Stimulated activated naive B cell treated with anti-CD40 and anti-IgM and Interleukin-4, amounts not matched to agents 10 μg/mL and 1 μg/mL and 100 μg/mL, for 72 hours (primary cell): Measurements from ENCODE around the gene MGST2.
A peak's percentile ranks its signal among the peaks of the same experiment; 100 is the strongest.

Source experiments
- ATAC-seq, 2 donors: fragments of 150-1000 bp; cut with Tn5 transposase; replicated peaks; 2 replicates each; pipeline ENCODE4 v1.10.0; 2021; ENCODE audit warnings: moderate library complexity in 1 of 2
- DNase-seq: peaks from one replicate; pipeline ENCODE4 v3.0.0; 2021
- H3K27ac Mint-ChIP-seq: one replicate; pipeline ENCODE4 v1.8.0; 2022; ENCODE audit warnings: mild to moderate bottlenecking, mixed read lengths
- H3K27me3 Mint-ChIP-seq, 2 donors: one replicate each; pipeline ENCODE4 v1.8.0; 2022; ENCODE audit warnings: mixed read lengths in 2 of 2
- H3K36me3 Mint-ChIP-seq, 2 donors: one replicate each; pipeline ENCODE4 v1.8.0; 2022; ENCODE audit warnings: mixed read lengths in 2 of 2, mild to moderate bottlenecking in 1 of 2
- H3K4me1 Mint-ChIP-seq, 2 donors: one replicate each; pipeline ENCODE4 v1.8.0; 2022; ENCODE audit warnings: mixed read lengths in 2 of 2, mild to moderate bottlenecking in 1 of 2
- H3K4me3 Mint-ChIP-seq, 2 donors: one replicate each; pipeline ENCODE4 v1.8.0; 2022; ENCODE audit warnings: mild to moderate bottlenecking in 2 of 2, mixed read lengths in 2 of 2, moderate library complexity in 1 of 2
- H3K9me3 Mint-ChIP-seq, 2 donors: one replicate each; pipeline ENCODE4 v1.8.0; 2022; ENCODE audit warnings: mixed read lengths in 2 of 2, mild to moderate bottlenecking in 1 of 2

MGST2 gene

DNA sequence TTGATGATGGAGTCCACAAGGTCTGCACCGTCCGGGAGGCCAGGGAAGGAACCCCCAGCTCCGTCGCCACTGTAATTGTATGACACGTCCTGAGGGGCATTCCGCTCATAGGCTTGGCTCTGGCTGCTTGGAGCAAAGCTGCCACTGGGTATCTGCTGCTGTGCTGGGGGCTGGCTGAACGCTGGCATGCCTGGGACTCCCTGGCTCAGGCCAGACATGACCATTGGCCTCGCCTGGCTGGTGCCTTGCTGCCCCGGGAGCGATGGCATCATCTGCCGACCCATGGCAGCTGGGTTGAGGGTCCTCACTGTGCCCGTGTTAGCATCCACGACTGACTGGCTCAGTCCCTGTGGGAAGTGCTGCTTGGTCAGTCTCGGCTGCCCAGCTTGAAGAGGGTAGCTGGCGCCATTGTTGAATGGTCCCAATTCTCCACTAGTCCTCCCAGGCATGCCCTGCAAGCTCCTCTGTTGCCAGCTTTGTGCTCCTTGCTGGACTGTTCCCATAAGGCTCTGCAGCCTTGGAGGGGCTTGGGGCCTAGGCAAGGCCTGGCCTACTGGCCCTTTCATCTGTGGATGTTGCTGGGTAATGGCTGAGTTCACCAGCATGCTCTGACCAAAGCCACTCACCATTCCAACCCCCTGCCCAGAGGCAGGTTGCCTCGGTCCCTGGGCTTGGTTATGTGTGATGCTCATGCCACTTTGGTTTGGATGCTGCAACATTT lies 53.9 kb downstream of the MGST2 start:
- Mint-ChIP-seq H3K4me3 (no peak overlapping the region), H3K27ac (no peak overlapping the region), H3K4me1 (no peaks in the 10 kb centered on the region), H3K27me3 (no peaks in the 10 kb centered on the region), H3K9me3 (no peaks in the 10 kb centered on the region), H3K36me3 (no peaks in the 10 kb centered on the region)
- DNase-seq (no peak), ATAC-seq (no peak)

DNA sequence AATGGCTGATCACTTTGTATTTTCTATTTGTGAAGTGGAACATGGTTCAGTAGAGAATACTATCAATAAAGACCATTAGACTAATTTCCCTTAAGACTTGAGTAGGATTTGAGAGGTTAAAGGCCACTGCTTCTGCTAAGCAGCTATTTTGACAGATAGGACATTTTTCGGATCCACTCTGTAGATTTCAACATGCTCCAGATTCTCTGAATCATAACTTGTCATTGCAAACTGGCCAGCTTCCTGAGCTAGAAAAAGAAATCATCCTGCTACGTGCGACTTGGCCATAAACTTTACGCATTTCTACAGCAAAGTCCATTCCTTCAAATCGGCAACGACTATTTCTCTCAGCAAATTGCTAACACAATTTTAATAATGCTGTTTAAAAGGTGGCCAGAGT lies 55.2 kb downstream of the MGST2 start:
- DNase-seq (no peak), ATAC-seq (no peak)
- Mint-ChIP-seq H3K4me3 (no peak overlapping the region), H3K4me1 (no peaks in the 10 kb centered on the region), H3K9me3 (no peaks in the 10 kb centered on the region), H3K27me3 (no peaks in the 10 kb centered on the region), H3K27ac (no peak overlapping the region), H3K36me3 (peaks cover 0 to 2% of the 10 kb centered on the region in 2 donors)

DNA sequence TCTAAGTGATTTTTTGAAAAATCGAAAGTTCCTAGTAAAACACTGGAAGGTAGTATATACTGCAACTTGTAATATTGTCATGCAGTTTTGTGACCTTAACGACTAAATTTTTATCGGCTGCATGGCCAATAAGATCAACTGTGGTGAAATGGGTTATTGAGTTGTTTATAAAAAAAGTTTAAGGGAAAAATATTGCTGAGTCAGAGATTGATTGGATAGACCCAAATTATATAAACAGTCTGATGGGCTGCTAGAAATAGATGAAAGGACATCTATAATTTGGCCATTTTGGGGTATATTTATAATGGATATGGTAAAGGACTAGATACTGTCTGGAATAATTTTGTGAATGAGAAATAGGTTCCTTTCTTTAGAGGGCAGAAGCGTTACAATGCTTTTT lies 56.2 kb downstream of the MGST2 start:
- ATAC-seq (no peak), DNase-seq (no peak)
- Mint-ChIP-seq H3K36me3 (peaks cover 0 to 2% of the 10 kb centered on the region in 2 donors), H3K4me1 (no peaks in the 10 kb centered on the region), H3K27ac (no peak overlapping the region), H3K4me3 (no peak overlapping the region), H3K9me3 (no peaks in the 10 kb centered on the region), H3K27me3 (no peaks in the 10 kb centered on the region)

DNA sequence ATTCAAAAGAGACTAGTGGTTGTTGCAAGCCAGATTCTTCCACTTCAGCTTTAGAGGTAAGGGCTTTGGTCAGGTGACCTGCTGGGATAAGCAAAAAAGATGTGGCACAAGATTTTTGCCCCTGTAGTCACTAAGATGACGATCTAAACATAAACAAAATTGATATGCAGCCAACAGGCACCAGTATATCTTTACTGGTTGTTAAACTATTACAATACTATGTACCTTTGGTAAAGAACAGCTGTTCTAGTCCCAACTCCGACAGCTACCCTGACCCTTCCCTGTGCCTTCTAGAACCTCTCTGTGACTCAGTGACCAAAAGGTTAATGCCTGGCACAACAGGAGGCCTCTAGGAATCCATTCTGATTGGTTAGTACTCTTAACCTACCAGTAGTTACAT lies 59.6 kb downstream of the MGST2 start:
- H3K27ac Mint-ChIP-seq, result no peak overlapping the region
- DNase-seq (no peak), ATAC-seq (no peak)
- no peak overlapping the region for H3K4me3 Mint-ChIP-seq
- no peaks in the 10 kb centered on the region for H3K4me1 Mint-ChIP-seq
- peaks cover 0 to 5% of the 10 kb centered on the region in 2 donors for H3K36me3 Mint-ChIP-seq
- H3K9me3 Mint-ChIP-seq, result no peaks in the 10 kb centered on the region
- no peaks in the 10 kb centered on the region for H3K27me3 Mint-ChIP-seq

DNA sequence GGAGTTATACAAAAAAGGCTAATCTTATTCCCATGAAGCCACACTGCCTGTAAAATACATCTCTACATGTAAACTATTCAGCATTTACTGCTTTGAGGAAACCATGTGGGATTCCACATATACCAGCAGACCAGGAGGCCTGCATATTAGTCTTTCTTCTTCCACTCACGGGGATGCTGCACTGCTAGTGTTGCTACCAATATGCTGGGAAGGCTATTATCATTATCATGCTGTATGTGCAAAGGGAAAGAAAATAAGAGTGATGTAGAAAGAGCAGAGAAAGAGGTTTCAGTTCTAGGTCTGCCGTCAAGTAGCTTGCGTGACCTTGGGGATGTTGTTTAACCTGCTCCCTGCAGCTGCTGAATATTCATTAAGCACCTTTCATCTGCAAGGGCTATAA lies 61.0 kb downstream of the MGST2 start:
- Mint-ChIP-seq H3K27me3 (no peaks in the 10 kb centered on the region), H3K36me3 (peaks cover 0 to 5% of the 10 kb centered on the region in 2 donors), H3K27ac (no peak overlapping the region), H3K9me3 (no peaks in the 10 kb centered on the region), H3K4me1 (no peaks in the 10 kb centered on the region), H3K4me3 (no peak overlapping the region)
- no peak for ATAC-seq
- DNase-seq, result no peak

- no peak overlapping the region for H3K4me3 Mint-ChIP-seq
- peaks cover 0 to 5% of the 10 kb centered on the region in 2 donors for H3K36me3 Mint-ChIP-seq
- no peak for DNase-seq
- ATAC-seq, result no peak
- no peaks in the 10 kb centered on the region for H3K9me3 Mint-ChIP-seq
- H3K4me1 Mint-ChIP-seq, result no peaks in the 10 kb centered on the region
- peaks cover 3 to 4% of the 10 kb centered on the region in 2 donors for H3K27me3 Mint-ChIP-seq
- H3K27ac Mint-ChIP-seq, result no peak overlapping the region
Observed at GRCh38 chr4:139728146-139728545, 62.5 kb downstream of the MGST2 start.

- Mint-ChIP-seq H3K27ac (no peak overlapping the region), H3K4me1 (no peaks in the 10 kb centered on the region), H3K27me3 (peaks cover 5 to 6% of the 10 kb centered on the region in 2 donors), H3K4me3 (no peak overlapping the region), H3K36me3 (peaks cover 0 to 5% of the 10 kb centered on the region in 2 donors), H3K9me3 (no peaks in the 10 kb centered on the region)
- DNase-seq, result no peak
- no peak for ATAC-seq
Observed at GRCh38 chr4:139728840-139729239, 63.2 kb downstream of the MGST2 start.

- Mint-ChIP-seq H3K4me1 (peaks cover 16 to 39% of the 10 kb centered on the region in 2 donors), H3K27ac (no peak overlapping the region), H3K36me3 (peaks cover 0 to 3% of the 10 kb centered on the region in 2 donors), H3K9me3 (no peaks in the 10 kb centered on the region), H3K4me3 (no peak overlapping the region), H3K27me3 (peaks cover 10 to 16% of the 10 kb centered on the region in 2 donors)
- ATAC-seq (no peak), DNase-seq (no peak)
Observed at GRCh38 chr4:139732991-139733570, 67.5 kb downstream of the MGST2 start.

DNA sequence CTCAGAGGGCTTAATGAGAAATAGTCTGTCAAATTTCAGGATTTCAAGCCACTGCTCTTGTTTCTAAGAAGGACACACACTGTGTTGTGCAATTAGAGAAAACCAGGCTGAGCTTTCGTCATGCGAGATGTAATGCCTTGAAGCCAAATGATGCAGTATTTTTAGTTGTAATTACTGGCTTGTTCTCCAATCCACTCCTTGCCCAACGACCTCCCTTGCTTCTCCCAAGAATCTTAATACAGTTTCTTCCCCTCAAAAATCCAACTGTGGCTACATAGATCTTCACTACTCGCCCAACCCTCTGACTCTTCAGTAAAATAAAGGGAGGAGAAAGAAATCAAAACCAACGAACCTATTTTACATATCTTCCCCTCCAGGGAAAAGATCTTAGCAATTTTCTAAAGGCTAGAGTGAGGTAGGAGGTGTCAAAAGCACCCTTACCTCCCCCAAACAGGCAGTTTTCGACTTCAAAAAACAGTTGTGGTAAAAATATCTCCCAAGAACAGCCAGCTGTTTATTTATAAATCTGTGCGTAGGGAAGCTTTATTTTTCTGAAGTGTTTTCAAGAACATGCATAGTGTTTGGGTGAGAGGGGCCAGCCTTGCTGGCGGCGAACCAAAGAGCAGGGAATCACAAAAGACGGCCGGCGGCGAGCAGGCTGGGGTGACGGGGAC lies 68.7 kb downstream of the MGST2 start:
- ATAC-seq (peak; percentile 10 to 13), DNase-seq (no peak)
- no peaks in the 10 kb centered on the region for H3K9me3 Mint-ChIP-seq
- peak overlapping the region; percentile 78 to 84 for H3K4me3 Mint-ChIP-seq
- peaks cover 10 to 16% of the 10 kb centered on the region in 2 donors for H3K27me3 Mint-ChIP-seq
- peak overlapping the region; percentile 89 for H3K27ac Mint-ChIP-seq
- no peaks in the 10 kb centered on the region for H3K36me3 Mint-ChIP-seq
- peaks cover 16 to 39% of the 10 kb centered on the region in 2 donors for H3K4me1 Mint-ChIP-seq

- peak; percentile 80 to 83 for ATAC-seq
- Mint-ChIP-seq H3K27me3 (peaks cover 10 to 16% of the 10 kb centered on the region in 2 donors), H3K4me3 (peak overlapping the region; percentile 78 to 84), H3K4me1 (peaks cover 16 to 39% of the 10 kb centered on the region in 2 donors), H3K36me3 (no peaks in the 10 kb centered on the region), H3K9me3 (no peaks in the 10 kb centered on the region), H3K27ac (peak overlapping the region; percentile 89)
- peak; percentile 75 for DNase-seq
Observed at GRCh38 chr4:139734875-139735380, 69.3 kb downstream of the MGST2 start.

GRCh38 chr4:139735381-139736273 lies 70.0 kb downstream of the MGST2 start:
- DNase-seq (peak; percentile 13), ATAC-seq (peak; percentile 21 to 22)

DNA sequence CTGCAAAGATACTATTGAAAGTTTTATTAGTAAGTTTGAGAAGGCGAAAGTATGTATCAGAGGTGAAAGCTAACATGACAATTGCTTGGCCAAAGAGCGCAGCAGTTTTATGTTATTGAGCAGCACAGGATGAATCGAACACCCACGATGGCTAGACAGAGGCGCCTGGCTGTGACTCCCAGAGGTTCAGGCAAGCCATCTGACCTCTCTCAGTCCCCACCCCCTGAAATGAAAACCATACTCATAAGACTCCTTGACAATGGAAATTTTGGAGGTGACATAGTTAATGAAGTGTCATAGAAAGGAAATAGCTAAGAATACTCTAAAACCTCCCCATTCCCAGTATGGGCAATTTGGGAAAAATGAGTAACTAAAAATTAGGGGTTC lies 70.6 kb downstream of the MGST2 start:
- H3K9me3 Mint-ChIP-seq, result no peaks in the 10 kb centered on the region
- H3K4me3 Mint-ChIP-seq, result peak overlapping the region; percentile 78 to 84
- peak overlapping the region; percentile 59 for H3K27ac Mint-ChIP-seq
- no peak for ATAC-seq
- H3K4me1 Mint-ChIP-seq, result peaks cover 16 to 39% of the 10 kb centered on the region in 2 donors
- no peak for DNase-seq
- H3K36me3 Mint-ChIP-seq, result no peaks in the 10 kb centered on the region
- H3K27me3 Mint-ChIP-seq, result peaks cover 10 to 16% of the 10 kb centered on the region in 2 donors

More at GRCh38 chr4:139735381-139736273, 70.0 kb downstream of the MGST2 start:
- peak overlapping the region; percentile 78 to 84 for H3K4me3 Mint-ChIP-seq
- no peaks in the 10 kb centered on the region for H3K9me3 Mint-ChIP-seq
- H3K27me3 Mint-ChIP-seq, result peaks cover 10 to 16% of the 10 kb centered on the region in 2 donors
- peak overlapping the region; percentile 89 for H3K27ac Mint-ChIP-seq
- peaks cover 16 to 39% of the 10 kb centered on the region in 2 donors for H3K4me1 Mint-ChIP-seq
- no peaks in the 10 kb centered on the region for H3K36me3 Mint-ChIP-seq

DNA sequence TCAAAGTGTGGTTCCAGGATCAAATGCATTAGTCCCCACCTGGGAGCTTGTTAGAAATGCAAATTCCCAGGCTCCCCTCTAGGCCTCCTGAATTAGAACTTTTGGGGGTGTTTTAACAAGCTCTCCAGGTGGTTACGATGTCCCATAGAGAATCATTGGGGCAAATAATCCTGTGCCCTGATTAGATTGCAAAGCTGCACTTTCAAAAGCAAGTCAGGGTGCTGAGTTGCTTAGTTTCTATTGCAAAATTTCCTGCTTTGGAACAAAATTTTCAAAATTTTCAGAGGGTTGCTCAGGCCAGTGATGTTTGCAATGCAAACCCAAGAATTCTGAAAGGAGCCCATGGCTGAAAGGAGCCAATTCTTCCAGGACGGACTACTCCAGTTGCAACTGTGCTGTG lies 71.0 kb downstream of the MGST2 start:
- DNase-seq (no peak), ATAC-seq (no peak)
- peaks cover 10 to 16% of the 10 kb centered on the region in 2 donors for H3K27me3 Mint-ChIP-seq
- H3K4me3 Mint-ChIP-seq, result no peak overlapping the region
- H3K27ac Mint-ChIP-seq, result no peak overlapping the region
- H3K4me1 Mint-ChIP-seq, result peaks cover 16 to 39% of the 10 kb centered on the region in 2 donors
- H3K36me3 Mint-ChIP-seq, result no peaks in the 10 kb centered on the region
- H3K9me3 Mint-ChIP-seq, result no peaks in the 10 kb centered on the region
